ENCODE results near the gene ORAI2.
"Not testable (repeated sequence)": the region's sequence is repeated elsewhere in the genome, so short reads cannot be mapped to it uniquely, and the experiment has no call there.

Gene ORAI2

DNA sequence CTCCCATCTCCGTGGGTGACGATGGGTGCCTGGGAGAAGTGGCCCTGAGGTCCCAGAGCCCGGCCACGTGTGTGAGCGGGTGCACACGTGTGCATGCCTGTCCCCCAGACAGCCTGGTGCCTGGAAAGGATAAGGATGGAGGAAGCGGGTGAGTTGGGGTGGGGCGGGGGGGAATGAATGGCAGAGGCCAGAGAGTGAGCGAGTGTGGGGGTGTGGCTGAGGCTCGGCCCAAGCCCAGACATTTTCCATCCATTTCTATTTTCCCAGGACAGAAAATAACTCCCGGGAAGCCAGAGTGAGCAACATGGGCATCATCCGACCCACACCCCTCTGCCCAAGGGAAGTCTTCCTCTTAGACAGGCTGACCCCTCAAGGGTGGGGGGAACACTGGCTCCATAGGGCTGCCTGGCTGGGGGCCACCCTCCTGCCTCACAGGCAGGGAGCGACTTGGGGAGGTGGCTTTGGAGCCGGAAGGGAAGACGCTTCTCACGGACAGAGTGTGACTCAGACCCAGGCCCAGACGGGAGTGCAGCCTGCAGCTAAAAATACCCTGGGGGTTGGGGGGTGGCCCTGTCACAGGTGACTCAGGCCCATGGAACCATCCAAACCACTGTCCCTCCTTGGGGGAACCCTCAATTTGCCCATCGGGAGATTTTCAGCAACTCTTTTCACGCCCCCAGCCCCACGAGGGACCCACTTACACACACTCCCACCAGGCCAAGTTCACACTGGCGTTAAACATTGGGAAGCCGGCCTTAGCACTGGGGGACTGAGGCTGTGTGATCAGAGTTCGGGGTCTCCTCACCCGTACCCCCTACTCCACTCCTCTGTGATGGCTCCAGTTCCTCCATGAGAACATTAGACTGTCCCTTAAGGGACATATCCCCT is 72.2 kb downstream of the ORAI2 start:
- DNase-seq: not testable (repeated sequence)

Measured in stimulated activated naive CD4-positive, alpha-beta T cell (primary cell).